GM18520 (cell line): Measurements from ENCODE around the gene SYDE1.

Experiments
- ATAC-seq: cut with Tn5 transposase; IDR thresholded peaks from one replicate; pipeline ENCODE4 v1.9.1; 2021; ENCODE audit not compliant: unreplicated experiment

The SYDE1 gene

GRCh38 chr19:15108145-15108844 is 1.1 kb downstream of the SYDE1 start:
- ATAC-seq, result no peak

DNA sequence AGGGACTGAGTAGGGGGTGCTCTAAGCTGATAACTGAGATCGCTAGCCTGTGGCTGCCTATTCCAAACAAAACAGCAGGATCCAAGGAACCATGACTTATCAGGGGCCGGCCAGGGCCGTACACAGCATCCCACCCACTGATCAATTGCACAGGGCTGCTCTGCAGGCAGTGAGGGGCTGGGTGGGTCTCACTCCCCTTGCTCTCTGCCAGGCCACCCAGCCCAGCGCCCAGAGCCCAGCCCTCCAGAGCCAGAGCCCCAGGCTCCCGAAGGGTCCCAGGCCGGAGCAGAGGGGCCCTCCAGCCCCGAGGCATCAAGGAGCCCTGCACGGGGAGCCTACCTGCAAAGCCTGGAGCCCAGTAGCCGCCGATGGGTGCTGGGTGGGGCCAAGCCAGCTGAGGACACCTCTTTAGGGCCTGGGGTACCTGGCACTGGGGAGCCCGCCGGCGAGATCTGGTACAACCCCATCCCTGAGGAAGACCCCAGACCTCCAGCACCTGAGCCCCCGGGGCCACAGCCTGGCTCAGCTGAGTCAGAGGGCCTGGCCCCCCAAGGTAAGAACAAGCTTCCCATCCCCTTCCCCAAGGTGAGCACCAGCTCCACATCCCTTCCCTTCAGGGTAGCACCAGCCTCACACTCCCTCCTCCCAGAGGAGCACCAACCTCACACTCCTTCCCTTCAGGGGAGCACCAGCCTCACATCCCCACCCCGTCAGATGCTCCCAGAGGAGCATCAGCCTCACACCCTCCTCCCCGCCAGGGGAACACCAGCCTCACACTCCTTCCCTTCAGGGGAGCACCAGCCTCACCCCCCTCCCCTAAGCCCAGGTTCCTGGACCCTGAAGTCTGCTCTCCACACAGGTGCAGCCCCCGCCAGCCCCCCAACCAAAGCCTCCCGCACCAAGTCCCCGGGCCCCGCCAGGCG is 1.9 kb downstream of the SYDE1 start:
- no peak for ATAC-seq

- ATAC-seq, result no peak
These were observed 2.7 kb downstream of the SYDE1 start for GRCh38 chr19:15109768-15110417.

DNA sequence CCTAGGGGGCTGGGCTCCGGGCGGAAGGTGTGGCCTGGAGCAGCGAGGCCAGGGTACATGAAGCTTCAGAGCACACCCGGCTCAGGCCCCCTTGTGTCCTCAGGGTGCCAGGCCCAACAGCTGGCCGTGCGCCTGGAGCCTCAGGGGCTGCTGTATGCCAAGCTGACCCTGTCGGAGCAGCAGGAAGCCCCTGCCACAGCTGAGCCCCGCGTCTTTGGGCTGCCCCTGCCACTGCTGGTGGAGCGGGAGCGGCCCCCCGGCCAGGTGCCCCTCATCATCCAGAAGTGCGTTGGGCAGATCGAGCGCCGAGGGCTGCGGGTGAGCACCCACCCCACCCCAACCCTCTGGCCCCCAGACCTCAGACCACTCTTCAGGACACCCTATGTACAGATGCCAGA is 3.2 kb downstream of the SYDE1 start:
- no peak for ATAC-seq

DNA sequence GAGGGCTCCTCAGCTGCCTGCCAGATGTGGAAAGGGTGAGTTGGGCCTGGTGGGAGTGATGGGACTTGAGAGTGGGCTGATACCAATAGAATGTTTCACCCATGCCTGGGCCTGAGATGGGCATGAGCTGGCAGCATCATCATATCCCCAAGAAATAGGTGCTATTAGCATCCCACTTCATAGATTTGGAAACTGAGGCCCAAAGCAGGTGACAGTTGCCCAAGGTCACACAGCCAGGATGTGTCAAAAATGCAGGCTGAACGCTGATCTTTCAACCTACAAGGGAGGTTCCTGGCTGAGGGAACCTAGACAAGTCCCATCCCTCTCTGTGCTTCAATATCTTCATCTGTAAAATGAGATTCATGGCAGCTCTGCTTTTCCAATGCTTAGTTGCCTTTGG is 4.6 kb downstream of the SYDE1 start:
- no peak for ATAC-seq

DNA sequence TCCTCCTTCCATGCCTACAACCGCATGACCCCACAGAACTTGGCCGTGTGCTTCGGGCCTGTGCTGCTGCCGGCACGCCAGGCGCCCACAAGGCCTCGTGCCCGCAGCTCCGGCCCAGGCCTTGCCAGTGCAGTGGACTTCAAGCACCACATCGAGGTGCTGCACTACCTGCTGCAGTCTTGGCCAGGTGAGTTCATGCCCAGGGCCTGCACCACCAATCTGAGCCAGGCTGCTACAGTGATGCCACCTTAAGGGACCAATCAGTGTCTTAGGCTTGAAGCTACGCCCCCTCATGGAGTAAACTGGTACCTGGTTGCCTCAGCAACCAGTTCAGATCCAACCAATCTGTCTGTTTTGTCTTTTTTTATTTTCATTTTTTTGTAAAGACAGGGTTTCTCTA is 5.2 kb downstream of the SYDE1 start:
- ATAC-seq, result no peak

DNA sequence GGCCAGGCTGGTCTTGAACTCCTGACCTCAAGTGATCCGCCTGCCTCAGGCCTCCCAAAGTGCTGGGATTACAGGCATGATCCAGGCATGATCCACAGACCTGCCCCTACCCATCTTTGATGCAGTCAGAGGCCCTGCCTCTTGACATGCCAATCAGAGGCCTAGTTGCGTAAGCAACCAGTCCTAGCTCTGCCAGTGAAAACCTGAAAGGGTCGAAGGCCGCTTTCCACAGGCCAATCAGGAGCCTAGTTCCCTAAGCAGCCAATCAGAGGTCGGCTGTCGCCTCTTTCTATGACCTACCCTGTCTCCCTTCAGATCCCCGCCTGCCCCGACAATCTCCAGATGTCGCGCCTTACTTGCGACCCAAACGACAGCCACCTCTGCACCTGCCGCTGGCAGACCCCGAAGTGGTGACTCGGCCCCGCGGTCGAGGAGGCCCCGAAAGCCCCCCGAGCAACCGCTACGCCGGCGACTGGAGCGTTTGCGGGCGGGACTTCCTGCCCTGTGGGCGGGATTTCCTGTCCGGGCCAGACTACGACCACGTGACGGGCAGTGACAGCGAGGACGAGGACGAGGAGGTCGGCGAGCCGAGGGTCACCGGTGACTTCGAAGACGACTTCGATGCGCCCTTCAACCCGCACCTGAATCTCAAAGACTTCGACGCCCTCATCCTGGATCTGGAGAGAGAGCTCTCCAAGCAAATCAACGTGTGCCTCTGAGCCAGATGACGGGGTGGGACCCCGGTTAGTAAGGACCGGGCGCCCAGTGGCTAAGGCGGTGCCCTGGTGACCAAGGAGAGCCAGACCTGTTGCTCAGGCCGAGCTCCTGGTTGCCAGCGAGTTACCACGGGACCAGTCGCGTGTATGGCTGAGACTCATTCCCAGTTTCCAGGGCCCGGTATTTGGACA is 6.3 kb downstream of the SYDE1 start:
- ATAC-seq, result no peak

DNA sequence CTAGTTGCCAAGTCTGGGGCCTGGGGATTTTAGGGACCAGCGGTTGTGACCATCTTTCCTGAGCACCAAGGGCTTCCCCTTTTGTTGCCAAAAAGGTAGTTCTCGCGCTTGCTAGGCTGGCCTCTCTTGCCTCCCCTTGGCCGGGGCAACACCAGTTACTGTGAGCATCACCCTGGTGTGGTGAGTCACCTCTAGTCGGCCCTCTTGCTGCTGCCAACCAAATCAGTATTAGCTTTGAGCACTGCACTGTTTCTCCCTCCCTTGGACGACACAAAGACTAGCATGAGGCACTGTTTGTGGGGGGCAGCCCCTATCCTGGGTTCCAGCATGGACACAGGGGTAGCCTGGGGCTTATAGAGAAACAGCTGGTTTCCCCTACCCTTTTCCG is 6.9 kb downstream of the SYDE1 start:
- ATAC-seq, result no peak

GRCh38 chr19:15115080-15115479 is 7.9 kb downstream of the SYDE1 start:
- no peak for ATAC-seq

GRCh38 chr19:15115762-15116615 is 8.8 kb downstream of the SYDE1 start:
- ATAC-seq, result no peak

DNA sequence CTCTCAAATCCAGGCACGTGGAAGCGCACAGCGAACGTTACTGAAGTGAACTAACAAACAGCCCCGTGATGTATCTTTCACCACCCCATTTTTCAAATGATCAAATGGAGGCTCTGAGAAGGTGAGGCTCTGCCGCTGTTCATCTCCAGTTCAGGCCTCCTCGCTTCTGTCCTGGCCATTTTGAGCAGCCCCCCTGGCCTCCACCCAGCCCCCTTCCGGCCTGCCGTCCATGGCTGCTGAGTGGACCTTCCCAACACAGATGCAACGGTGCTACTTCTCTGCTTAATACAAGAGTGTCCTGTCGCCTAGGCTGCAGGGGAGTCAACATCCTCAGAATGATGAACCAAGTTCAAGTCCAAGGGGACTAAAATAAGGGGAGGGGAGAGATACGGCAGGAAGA is 9.7 kb downstream of the SYDE1 start:
- no peak for ATAC-seq

DNA sequence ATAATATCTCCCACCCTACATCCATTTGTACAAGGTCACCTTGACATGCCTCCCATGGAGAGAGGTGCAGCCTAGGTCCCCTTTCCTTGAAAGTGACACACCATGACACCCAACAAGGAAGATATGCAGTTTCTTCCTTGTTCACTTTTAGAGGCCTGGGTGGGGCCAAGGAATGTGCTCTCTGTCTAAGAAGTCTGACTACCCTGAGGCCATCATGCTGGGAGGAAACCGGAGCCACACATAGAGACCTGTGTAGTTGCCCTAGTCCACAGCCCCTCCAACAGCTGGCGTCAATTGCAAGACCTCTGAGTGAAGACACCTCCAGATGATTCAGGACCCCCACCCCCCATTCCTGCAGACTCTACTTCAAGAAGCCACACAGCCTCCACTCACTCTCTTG is 11.0 kb downstream of the SYDE1 start:
- ATAC-seq, result no peak

DNA sequence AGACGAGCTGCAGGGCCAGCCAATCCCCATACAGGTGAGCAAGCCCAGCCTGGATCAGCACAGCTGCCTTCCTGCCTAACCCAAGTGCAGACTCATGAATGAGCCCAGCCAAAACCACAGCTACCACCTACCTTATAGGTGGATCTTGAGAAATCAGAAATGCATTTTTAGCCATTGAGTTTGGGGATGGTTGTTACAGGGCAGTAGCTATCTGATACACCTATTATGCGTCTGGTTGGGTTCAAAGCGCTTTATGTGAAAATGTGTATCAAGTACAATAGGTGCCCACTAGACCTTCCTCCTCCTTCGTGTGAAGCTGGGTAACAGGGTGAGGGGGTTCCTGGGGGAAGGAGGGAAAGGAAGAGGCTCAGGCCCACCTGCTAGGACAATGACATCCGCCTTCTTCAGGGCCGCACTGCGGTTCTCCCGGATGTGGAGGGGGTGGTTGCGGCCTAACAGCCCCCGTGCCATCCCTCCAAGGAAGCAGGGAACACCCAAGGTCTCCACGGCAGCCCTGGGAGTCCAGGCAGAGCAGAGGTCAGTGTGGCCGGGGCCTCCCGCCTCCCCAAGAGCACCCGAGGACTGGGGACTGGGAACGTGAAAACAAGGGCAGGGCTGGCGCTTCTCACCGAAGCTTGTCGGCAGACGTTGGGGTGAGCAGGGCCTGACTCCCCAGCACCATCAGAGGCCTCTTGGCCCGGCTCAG is 11.7 kb downstream of the SYDE1 start:
- ATAC-seq, result no peak

DNA sequence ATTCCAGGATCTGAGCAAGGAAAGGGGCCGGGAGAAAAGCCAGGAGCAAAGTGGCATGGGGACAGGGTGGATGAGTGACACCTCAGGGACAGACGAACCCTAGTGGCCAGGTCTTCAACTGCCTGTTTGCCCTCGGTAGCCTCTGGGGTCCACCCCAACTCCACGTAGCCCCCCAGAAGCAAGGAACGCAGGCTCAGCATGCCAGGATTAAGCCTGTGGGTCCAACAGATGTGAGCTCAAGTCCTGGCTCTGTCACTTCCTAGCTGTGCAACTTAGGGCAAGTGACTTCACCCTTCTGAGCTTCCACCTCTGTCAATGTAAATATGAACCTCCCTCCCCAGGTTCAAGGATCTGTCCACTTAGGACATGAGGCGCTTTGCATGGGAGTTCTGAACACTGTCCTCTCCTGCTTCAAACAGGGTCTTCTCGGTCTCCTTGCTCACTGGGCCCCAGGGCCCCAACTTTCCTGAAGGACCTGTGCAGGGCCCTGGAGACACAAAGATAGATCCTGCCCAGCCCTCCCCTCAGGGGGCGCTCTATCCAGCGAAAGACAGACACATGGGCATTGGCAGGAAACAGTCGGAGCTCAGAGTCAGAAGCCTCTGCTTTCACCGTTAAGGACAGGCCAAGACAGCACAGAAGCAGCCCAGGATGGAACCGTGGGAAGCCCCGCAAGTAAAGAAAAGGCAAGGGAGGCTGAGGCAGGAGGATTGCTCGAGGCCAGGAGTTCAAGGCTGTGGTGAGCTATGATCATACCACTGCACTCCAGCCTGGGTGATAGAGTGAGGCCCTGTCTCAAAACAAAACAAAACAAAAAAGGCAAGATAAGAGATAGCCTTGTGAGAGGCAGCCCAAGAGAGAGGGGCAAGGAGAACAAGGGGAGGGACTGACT is 13.2 kb downstream of the SYDE1 start:
- no peak for ATAC-seq

DNA sequence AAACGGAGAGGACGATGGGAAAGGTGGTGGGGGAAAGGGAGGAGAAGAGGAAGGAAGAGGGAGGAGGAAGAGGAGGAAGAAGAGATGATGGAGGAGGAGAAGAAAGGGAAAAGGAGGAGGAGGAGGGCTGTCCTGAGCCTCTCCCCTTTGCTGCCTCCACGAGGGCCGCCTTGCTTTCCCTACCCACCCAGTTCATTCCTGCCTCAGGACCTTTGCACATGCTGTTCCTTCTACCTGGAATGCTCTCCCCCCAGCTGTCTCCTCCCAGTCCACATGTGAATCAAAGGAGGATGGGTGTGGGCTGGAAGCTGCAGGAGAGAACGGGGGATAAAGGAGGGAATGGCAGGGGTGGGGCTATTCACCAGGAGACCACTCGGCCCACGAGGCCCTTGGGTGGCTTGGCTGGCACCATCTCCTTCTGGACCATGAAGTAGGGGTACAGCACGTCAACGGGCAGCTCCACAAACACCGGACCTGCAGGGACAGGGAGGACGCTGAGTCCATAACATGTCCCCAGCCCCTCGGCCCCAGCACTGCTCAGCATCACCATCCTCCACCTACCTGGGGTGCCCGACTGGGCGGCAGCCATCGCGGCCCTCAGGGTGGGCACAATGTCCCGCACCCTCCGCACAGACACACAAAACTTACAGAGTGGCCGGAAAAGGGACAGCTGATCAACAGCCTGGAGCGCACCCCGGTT is 15.3 kb downstream of the SYDE1 start:
- no peak for ATAC-seq

- no peak for ATAC-seq
These were observed 16.1 kb downstream of the SYDE1 start for GRCh38 chr19:15123031-15123890.

DNA sequence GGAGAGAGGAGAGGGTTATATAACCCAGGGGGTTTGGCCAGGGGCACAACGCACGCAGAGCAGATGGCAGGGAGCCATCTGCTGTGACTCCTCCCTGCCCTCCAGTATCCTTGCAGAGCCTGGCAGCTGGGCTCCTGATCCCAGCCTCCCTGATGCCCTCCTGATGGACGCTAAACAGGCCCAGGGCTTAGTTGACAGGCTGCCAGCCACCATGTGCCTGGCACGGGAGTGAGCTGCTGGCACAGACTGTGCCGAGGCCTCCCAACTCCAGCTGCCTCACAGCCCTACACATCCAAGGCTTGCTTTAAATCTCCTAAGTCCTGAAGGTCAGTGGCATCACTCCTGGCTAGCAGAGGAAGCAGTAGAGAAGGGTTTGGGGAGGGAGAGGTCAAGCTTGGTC is 16.7 kb downstream of the SYDE1 start:
- ATAC-seq, result no peak
